GM06990 (cell line): ENCODE data around the gene POLR2J.
"Not testable (repeated sequence)": the region's sequence is repeated elsewhere in the genome, so short reads cannot be mapped to it uniquely, and the experiment has no call there.

ENCODE experiments used
- DNase-seq: peaks from one replicate; pipeline ENCODE4 v3.0.0-alpha.2; 2011; ENCODE audit not compliant: insufficient read length; ENCODE audit errors: extremely low read depth
- H3K27me3 ChIP-seq: replicated peaks from 2 replicates; pipeline ENCODE4 v1.6.0; 2011; ENCODE audit warnings: low read length; ENCODE audit not compliant: control insufficient read depth, insufficient read depth
- H3K36me3 ChIP-seq: 2 replicates; pipeline ENCODE4 v1.5.1; 2011; ENCODE audit warnings: low read length; ENCODE audit not compliant: control insufficient read depth, insufficient read depth
- H3K4me3 ChIP-seq: replicated peaks from 2 replicates; pipeline ENCODE4 v1.5.1; 2011; ENCODE audit warnings: low read depth, mild to moderate bottlenecking, control low read depth, low read length
- CTCF ChIP-seq: IDR thresholded peaks from 2 replicates; pipeline ENCODE4 v1.5.1; 2011; ENCODE audit warnings: low read length, control low read depth, mild to moderate bottlenecking, inconsistent platforms; ENCODE audit not compliant: insufficient read depth, poor library complexity, severe bottlenecking

The POLR2J gene

GRCh38 chr7:102479982-102480637 is 1.4 kb upstream of the POLR2J start:
- not testable (repeated sequence) for H3K4me3 ChIP-seq, H3K27me3 ChIP-seq, H3K36me3 ChIP-seq, DNase-seq
- peak; percentile 44 for TF ChIP-seq CTCF

GRCh38 chr7:102479209-102479584 is 475 bp upstream of the POLR2J start:
- H3K36me3 ChIP-seq, H3K4me3 ChIP-seq, DNase-seq, H3K27me3 ChIP-seq: not testable (repeated sequence)

- DNase-seq, H3K4me3 ChIP-seq, H3K27me3 ChIP-seq: not testable (repeated sequence)
- peaks cover 14% of the 10 kb centered on the region for H3K36me3 ChIP-seq
Observed at GRCh38 chr7:102474736-102475435, 3.8 kb downstream of the POLR2J start.

- H3K36me3 ChIP-seq = peaks cover 16% of the 10 kb centered on the region
- not testable (repeated sequence) for H3K4me3 ChIP-seq, DNase-seq, H3K27me3 ChIP-seq
Observed at GRCh38 chr7:102474116-102474515, 4.6 kb downstream of the POLR2J start.

GRCh38 chr7:102473271-102473991 is 5.3 kb downstream of the POLR2J start:
- H3K4me3 ChIP-seq = no peak overlapping the region
- H3K27me3 ChIP-seq = no peaks in the 10 kb centered on the region
- H3K36me3 ChIP-seq = peaks cover 19% of the 10 kb centered on the region
- TF ChIP-seq CTCF = no peak
- no peak for DNase-seq

- Histone ChIP-seq H3K27me3 (no peaks in the 10 kb centered on the region), H3K4me3 (no peak overlapping the region), H3K36me3 (peaks cover 26% of the 10 kb centered on the region)
- peak; percentile 9 for DNase-seq
- no peak for TF ChIP-seq CTCF
Observed at GRCh38 chr7:102472126-102473041, 6.3 kb downstream of the POLR2J start.
